Activated CD4-positive, alpha-beta T cell treated with anti-CD3 and anti-CD28 coated beads for 36 hours (primary cell): Measurements from ENCODE around the gene SDCCAG8. TPM values are rescaled to one million over a fixed set of nuclear protein-coding genes. Genes with fewer than 3 reads are reported as not detected.
"Not testable (repeated sequence)": the region's sequence is repeated elsewhere in the genome, so short reads cannot be mapped to it uniquely, and the experiment has no call there.

Source experiments
- ATAC-seq: fragments of 200-7000 bp; cut with Tn5 transposase; one replicate; pipeline ENCODE4 v1.10.0; 2021; ENCODE audit warnings: mild to moderate bottlenecking, moderate library complexity
- CTCF ChIA-PET: fragments of 350-600 bp; sonication (Branson Sonifier 250); formaldehyde crosslinking; loops from one replicate; lab custom pipeline; 2021; ENCODE audit warnings: antibody characterized with exemption; lab: Charles Lee
- POLR2A ChIA-PET: fragments of 350-600 bp; sonication (Branson Sonifier 250); formaldehyde crosslinking; loops from one replicate; lab custom pipeline; 2021; ENCODE audit warnings: antibody characterized with exemption, inconsistent platforms; lab: Charles Lee
- DNase-seq: peaks from one replicate; pipeline ENCODE4 v3.0.0-alpha.2; 2020
- H3K27ac Mint-ChIP-seq: one replicate; pipeline ENCODE4 v1.8.0; 2021; ENCODE audit warnings: mixed read lengths
- H3K27me3 Mint-ChIP-seq: one replicate; pipeline ENCODE4 v1.8.0; 2021; ENCODE audit warnings: mixed read lengths
- H3K36me3 Mint-ChIP-seq: one replicate; pipeline ENCODE4 v1.8.0; 2021; ENCODE audit warnings: low read depth, mixed read lengths
- H3K4me1 Mint-ChIP-seq: one replicate; pipeline ENCODE4 v1.8.0; 2021; ENCODE audit warnings: mixed read lengths
- H3K4me3 Mint-ChIP-seq: one replicate; pipeline ENCODE4 v1.8.0; 2021; ENCODE audit warnings: mild to moderate bottlenecking, moderate library complexity, mixed read lengths
- H3K9me3 Mint-ChIP-seq: one replicate; pipeline ENCODE4 v1.8.0; 2021; ENCODE audit warnings: low read depth, mixed read lengths
- intact Hi-C, 2 experiments: fragments of 100-400 bp; cut with DNase I in 1 of 2; cut with micrococcal nuclease in 1 of 2; formaldehyde crosslinking; loops; one replicate each; pipeline versions ENCODE4 v1.14.2 to v1.15.1; 2022 to 2024; cut with DNase I, micrococcal nuclease
- total RNA-seq, 2 experiments: library from RNA; stranded (reverse); gene quantifications; one replicate each; pipeline ENCODE4 v1.2.3, GENCODE V29; 2021

Gene SDCCAG8
- total RNA-seq, 2 experiments from 2014 or later, result 26.4 to 26.5 TPM

- ATAC-seq (peak; percentile 42), DNase-seq (no peak)
- intact Hi-C loops, result no loop called here
- no peaks in the 10 kb centered on the region for H3K9me3 Mint-ChIP-seq
- H3K27me3 Mint-ChIP-seq, result no peaks in the 10 kb centered on the region
- peaks cover 9% of the 10 kb centered on the region for H3K4me1 Mint-ChIP-seq
- H3K4me3 Mint-ChIP-seq, result no peak overlapping the region
- ChIA-PET POLR2A (no interaction called here), CTCF (no interaction called here)
- H3K36me3 Mint-ChIP-seq, result peaks cover 37% of the 10 kb centered on the region
- peak overlapping the region; percentile 74 for H3K27ac Mint-ChIP-seq
Measured at GRCh38 chr1:243336163-243336562, 80.3 kb downstream of the SDCCAG8 start.

GRCh38 chr1:243338848-243339247 lies 83.0 kb downstream of the SDCCAG8 start:
- H3K27me3 Mint-ChIP-seq, H3K27ac Mint-ChIP-seq, H3K9me3 Mint-ChIP-seq, POLR2A ChIA-PET, H3K4me3 Mint-ChIP-seq, DNase-seq, ATAC-seq, intact Hi-C loops: not testable (repeated sequence)
- H3K36me3 Mint-ChIP-seq, result peaks cover 22% of the 10 kb centered on the region
- CTCF ChIA-PET, result interaction anchor here (0.8 to 1.1 kb wide), 3 partner anchors 24 to 934 kb away, joined by 3 to 4 read pairs (median 3); no protein-coding TSS in a partner anchor
- H3K4me1 Mint-ChIP-seq, result peaks cover 10% of the 10 kb centered on the region

DNA sequence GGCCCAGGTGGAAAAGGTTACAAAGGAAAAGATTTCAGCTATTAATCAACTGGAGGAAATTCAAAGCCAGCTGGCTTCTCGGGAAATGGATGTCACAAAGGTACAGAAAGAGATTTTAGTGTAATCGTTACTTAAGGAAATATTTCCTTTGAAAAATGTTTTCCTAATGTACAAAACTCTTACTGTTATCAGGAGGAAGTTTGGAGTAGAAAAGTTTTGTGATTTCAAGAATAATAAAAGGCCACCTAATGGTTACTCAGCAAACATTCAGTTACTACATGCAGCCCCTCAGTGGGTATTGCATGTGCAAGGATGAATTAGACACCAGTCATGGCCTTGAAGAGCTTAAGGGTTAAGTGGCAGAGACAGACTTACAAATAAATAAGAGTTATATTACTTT lies 85.2 kb downstream of the SDCCAG8 start:
- no peaks in the 10 kb centered on the region for H3K9me3 Mint-ChIP-seq
- no peaks in the 10 kb centered on the region for H3K27me3 Mint-ChIP-seq
- peaks cover 11% of the 10 kb centered on the region for H3K36me3 Mint-ChIP-seq
- H3K4me3 Mint-ChIP-seq, result no peak overlapping the region
- no peak for DNase-seq
- CTCF ChIA-PET, result interaction anchor here (1.2 to 1.6 kb wide), 2 partner anchors 17 to 931 kb away, joined by 3 to 4 read pairs; no protein-coding TSS in a partner anchor
- no peak overlapping the region for H3K27ac Mint-ChIP-seq
- POLR2A ChIA-PET, result no interaction called here
- peaks cover 14% of the 10 kb centered on the region for H3K4me1 Mint-ChIP-seq
- intact Hi-C loops, result loop anchor here in 1 of 2 experiments (10.0 kb wide), 1 partner anchor 254 kb away; no protein-coding TSS in a partner anchor
- no peak for ATAC-seq

- DNase-seq (no peak), ATAC-seq (no peak)
- Mint-ChIP-seq H3K27me3 (no peaks in the 10 kb centered on the region), H3K9me3 (no peaks in the 10 kb centered on the region), H3K4me1 (peaks cover 6% of the 10 kb centered on the region), H3K27ac (no peak overlapping the region), H3K36me3 (peaks cover 12% of the 10 kb centered on the region), H3K4me3 (no peak overlapping the region)
- CTCF ChIA-PET, result interaction anchor here (0.6 to 2.3 kb wide), 22 partner anchors 9 to 955 kb away, joined by 3 to 11 read pairs (median 4); no protein-coding TSS in a partner anchor
- POLR2A ChIA-PET, result no interaction called here
- intact Hi-C loops, result loop anchor here (1.0 to 10.0 kb wide), 7 partner anchors 65 to 929 kb away; no protein-coding TSS in a partner anchor
Measured at GRCh38 chr1:243343970-243344937, 88.4 kb downstream of the SDCCAG8 start.

DNA sequence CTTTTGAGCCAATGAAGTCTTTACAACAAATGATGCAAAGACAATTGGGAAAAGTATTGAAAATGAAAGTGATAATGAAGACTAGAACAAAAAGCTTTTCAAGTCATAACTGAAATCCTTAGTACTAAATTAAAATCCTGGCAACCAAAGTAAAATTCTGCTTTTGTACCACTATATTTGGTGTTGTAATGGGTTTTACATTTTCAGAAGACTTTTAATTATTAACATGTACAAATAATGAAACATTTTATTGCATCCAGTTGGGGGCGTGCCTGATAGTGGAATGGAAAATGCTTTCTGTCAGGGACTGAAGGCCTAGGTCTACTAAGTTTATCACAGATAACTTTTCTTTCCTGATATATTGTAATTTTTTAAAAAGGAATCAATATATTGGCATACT lies 89.4 kb downstream of the SDCCAG8 start:
- DNase-seq (no peak), ATAC-seq (no peak)
- ChIA-PET CTCF (interaction anchor here (0.9 kb wide), 1 partner anchor 603 kb away, joined by 3 read pairs; no protein-coding TSS in a partner anchor), POLR2A (interaction anchor here (0.7 kb wide), 1 partner anchor 88 kb away, joined by 4 read pairs; no protein-coding TSS in a partner anchor)
- no peak overlapping the region for H3K4me3 Mint-ChIP-seq
- peaks cover 6% of the 10 kb centered on the region for H3K4me1 Mint-ChIP-seq
- intact Hi-C loops, result loop anchor here (2.0 to 10.0 kb wide), 3 partner anchors 64 to 602 kb away; no protein-coding TSS in a partner anchor
- H3K9me3 Mint-ChIP-seq, result no peaks in the 10 kb centered on the region
- peaks cover 10% of the 10 kb centered on the region for H3K36me3 Mint-ChIP-seq
- no peaks in the 10 kb centered on the region for H3K27me3 Mint-ChIP-seq
- H3K27ac Mint-ChIP-seq, result no peak overlapping the region

DNA sequence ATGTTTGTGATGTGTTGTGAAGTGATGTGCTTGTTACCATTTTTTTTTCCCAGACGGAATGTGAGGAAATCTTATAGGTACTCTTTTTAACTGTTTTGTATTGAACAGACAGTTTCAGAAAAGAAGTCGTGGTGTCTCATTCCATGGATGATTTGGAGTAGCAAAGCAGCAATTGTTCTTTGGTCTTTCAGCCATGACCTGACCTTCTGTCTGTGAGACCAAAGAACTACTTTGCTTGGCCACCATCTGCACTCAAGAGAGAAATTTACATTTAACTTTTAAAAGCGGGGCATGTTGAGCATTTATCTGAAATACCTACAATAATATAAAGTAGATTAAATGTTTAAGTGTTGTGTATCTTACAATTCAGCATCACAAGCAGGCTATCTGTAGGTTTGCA lies 90.2 kb downstream of the SDCCAG8 start:
- DNase-seq (no peak), ATAC-seq (no peak)
- no peak overlapping the region for H3K27ac Mint-ChIP-seq
- H3K36me3 Mint-ChIP-seq, result peaks cover 13% of the 10 kb centered on the region
- H3K4me1 Mint-ChIP-seq, result peaks cover 6% of the 10 kb centered on the region
- CTCF ChIA-PET, result interaction anchor here (0.7 kb wide), 1 partner anchor 1428 kb away, joined by 3 read pairs; no protein-coding TSS in a partner anchor
- H3K9me3 Mint-ChIP-seq, result no peaks in the 10 kb centered on the region
- intact Hi-C loops, result loop anchor here in 1 of 2 experiments (10.0 kb wide), 1 partner anchor 249 kb away; no protein-coding TSS in a partner anchor
- no peak overlapping the region for H3K4me3 Mint-ChIP-seq
- no peaks in the 10 kb centered on the region for H3K27me3 Mint-ChIP-seq
- POLR2A ChIA-PET, result no interaction called here

DNA sequence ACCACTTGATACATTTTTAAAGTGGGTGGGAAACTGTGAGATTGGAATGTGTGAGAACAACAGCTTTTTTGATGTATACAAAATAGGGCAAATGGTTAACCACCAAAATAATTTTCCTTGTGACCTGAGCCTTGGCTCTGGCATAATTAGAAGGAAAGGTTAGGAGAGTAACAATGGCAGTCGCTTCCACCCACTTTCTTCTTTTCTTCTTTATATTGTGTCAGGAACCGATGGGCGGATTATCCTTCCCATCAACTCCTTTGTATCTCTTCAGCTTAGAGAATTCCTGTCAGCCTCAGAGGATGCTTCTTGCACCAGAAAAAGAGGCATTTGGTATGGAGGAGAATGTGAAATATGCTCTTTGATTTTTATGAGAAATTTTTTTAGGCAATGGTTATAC lies 90.6 kb downstream of the SDCCAG8 start:
- H3K27ac Mint-ChIP-seq, result no peak overlapping the region
- H3K36me3 Mint-ChIP-seq, result peaks cover 15% of the 10 kb centered on the region
- ChIA-PET CTCF (interaction anchor here (0.7 kb wide), 1 partner anchor 1429 kb away, joined by 3 read pairs; no protein-coding TSS in a partner anchor), POLR2A (no interaction called here)
- no peak for ATAC-seq
- no peak overlapping the region for H3K4me3 Mint-ChIP-seq
- intact Hi-C loops, result loop anchor here in 1 of 2 experiments (10.0 kb wide), 1 partner anchor 248 kb away; no protein-coding TSS in a partner anchor
- H3K9me3 Mint-ChIP-seq, result no peaks in the 10 kb centered on the region
- DNase-seq, result no peak
- no peaks in the 10 kb centered on the region for H3K27me3 Mint-ChIP-seq
- H3K4me1 Mint-ChIP-seq, result peaks cover 6% of the 10 kb centered on the region

GRCh38 chr1:243348331-243348730 lies 92.5 kb downstream of the SDCCAG8 start:
- intact Hi-C loops, result loop anchor here in 1 of 2 experiments (10.0 kb wide), 1 partner anchor 246 kb away; no protein-coding TSS in a partner anchor
- ChIA-PET POLR2A (no interaction called here), CTCF (interaction anchor here (0.8 kb wide), 1 partner anchor 15 kb away, joined by 3 read pairs; no protein-coding TSS in a partner anchor)
- peaks cover 15% of the 10 kb centered on the region for H3K36me3 Mint-ChIP-seq
- no peaks in the 10 kb centered on the region for H3K9me3 Mint-ChIP-seq
- no peak for ATAC-seq
- no peak for DNase-seq
- H3K4me3 Mint-ChIP-seq, result no peak overlapping the region
- no peaks in the 10 kb centered on the region for H3K27me3 Mint-ChIP-seq
- H3K27ac Mint-ChIP-seq, result no peak overlapping the region
- H3K4me1 Mint-ChIP-seq, result peaks cover 6% of the 10 kb centered on the region

DNA sequence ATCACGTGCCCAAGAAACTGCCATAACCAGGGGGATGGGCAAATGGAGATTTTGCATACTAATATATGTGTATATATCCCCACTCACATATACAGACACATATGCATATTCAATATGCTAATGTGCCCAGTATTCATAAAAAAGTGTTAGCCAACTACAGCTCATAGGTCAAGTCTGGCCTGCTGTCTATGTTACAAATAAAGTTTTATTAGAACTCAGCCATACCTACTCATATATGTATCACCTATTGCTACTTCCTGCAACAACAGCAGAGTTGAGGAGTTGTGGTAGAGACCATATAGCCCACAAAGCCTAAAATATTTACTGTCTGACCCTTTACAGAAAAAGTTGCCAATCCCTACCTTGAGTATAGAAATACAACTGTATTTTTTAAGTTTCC lies 93.3 kb downstream of the SDCCAG8 start:
- Mint-ChIP-seq H3K27ac (no peak overlapping the region), H3K36me3 (peaks cover 16% of the 10 kb centered on the region), H3K4me1 (peaks cover 7% of the 10 kb centered on the region), H3K4me3 (no peak overlapping the region), H3K27me3 (no peaks in the 10 kb centered on the region), H3K9me3 (no peaks in the 10 kb centered on the region)
- no peak for DNase-seq
- POLR2A ChIA-PET, result no interaction called here
- CTCF ChIA-PET, result interaction anchor here (0.8 kb wide), 1 partner anchor 14 kb away, joined by 3 read pairs; no protein-coding TSS in a partner anchor
- intact Hi-C loops, result loop anchor here in 1 of 2 experiments (10.0 kb wide), 1 partner anchor 246 kb away; no protein-coding TSS in a partner anchor
- ATAC-seq, result no peak

GRCh38 chr1:243351337-243351736 lies 95.5 kb downstream of the SDCCAG8 start:
- intact Hi-C loops, result no loop called here
- ChIA-PET POLR2A (no interaction called here), CTCF (no interaction called here)
- Mint-ChIP-seq H3K27ac (no peak overlapping the region), H3K4me1 (peaks cover 12% of the 10 kb centered on the region), H3K36me3 (peaks cover 22% of the 10 kb centered on the region), H3K4me3 (no peak overlapping the region), H3K9me3 (no peaks in the 10 kb centered on the region), H3K27me3 (no peaks in the 10 kb centered on the region)
- DNase-seq, result no peak
- ATAC-seq, result no peak

GRCh38 chr1:243354511-243355153 lies 98.8 kb downstream of the SDCCAG8 start:
- Mint-ChIP-seq H3K36me3 (peaks cover 20% of the 10 kb centered on the region), H3K4me3 (no peak overlapping the region), H3K4me1 (peaks cover 12% of the 10 kb centered on the region), H3K9me3 (no peaks in the 10 kb centered on the region), H3K27ac (no peak overlapping the region), H3K27me3 (no peaks in the 10 kb centered on the region)
- ChIA-PET POLR2A (no interaction called here), CTCF (interaction anchor here (0.5 to 2.9 kb wide), 3 partner anchors 8 to 899 kb away, joined by 3 to 11 read pairs (median 4); no protein-coding TSS in a partner anchor)
- DNase-seq, result no peak
- intact Hi-C loops, result no loop called here
- ATAC-seq, result peak; percentile 58
